ENCODE measurements around the gene SWT1. TPM values are rescaled to one million over a fixed set of nuclear protein-coding genes. Genes with fewer than 3 reads are reported as not detected.

SWT1 gene
- total RNA-seq, 2 donors from 2014 or later, result 7.3 to 14.3 TPM

- Histone ChIP-seq H3K9me3 (no peaks in the 10 kb centered on the region), H3K4me3 (no peak overlapping the region), H3K4me1 (replicated peaks) (no peaks in the 10 kb centered on the region), H3K36me3 (no peaks in the 10 kb centered on the region), H3K27ac (no peak overlapping the region), H3K27me3 (replicated peaks; ENCODE audit: insufficient read depth) (no peaks in the 10 kb centered on the region)
- no peak for DNase-seq (ENCODE audit: low spot score)
- intact Hi-C loops (cut with DNase I), result no loop called here
- no peak for TF ChIP-seq POLR2A (IDR thresholded peaks at IDR 0.05)
- no peak for TF ChIP-seq CTCF (IDR thresholded peaks at IDR 0.05)
- no peak for TF ChIP-seq POLR2AphosphoS5 (IDR thresholded peaks at IDR 0.05)
- WGBS, result 77% methylated on average over 3 of the region's 3 CpGs
Measured at GRCh38 chr1:185267301-185267700, 110.3 kb downstream of the SWT1 start.

- TF ChIP-seq POLR2AphosphoS5 (IDR thresholded peaks at IDR 0.05) (no peak), CTCF (IDR thresholded peaks at IDR 0.05) (no peak)
- Histone ChIP-seq H3K36me3 (no peaks in the 10 kb centered on the region), H3K4me1 (replicated peaks) (no peaks in the 10 kb centered on the region), H3K4me3 (no peak overlapping the region), H3K9me3 (no peaks in the 10 kb centered on the region), H3K27ac (no peak overlapping the region), H3K27me3 (replicated peaks; ENCODE audit: insufficient read depth) (no peaks in the 10 kb centered on the region)
- no peak for DNase-seq (ENCODE audit: low spot score)
- intact Hi-C loops (cut with DNase I), result no loop called here
Measured at GRCh38 chr1:185267701-185268100, 110.7 kb downstream of the SWT1 start.

GRCh38 chr1:185268352-185268751, 111.4 kb downstream of the SWT1 start:
- WGBS, result 69% methylated on average over 2 of the region's 2 CpGs
- Histone ChIP-seq H3K4me1 (replicated peaks) (no peaks in the 10 kb centered on the region), H3K27me3 (replicated peaks; ENCODE audit: insufficient read depth) (no peaks in the 10 kb centered on the region), H3K9me3 (no peaks in the 10 kb centered on the region), H3K27ac (no peak overlapping the region), H3K4me3 (no peak overlapping the region), H3K36me3 (no peaks in the 10 kb centered on the region)
- TF ChIP-seq POLR2AphosphoS5 (IDR thresholded peaks at IDR 0.05) (no peak), CTCF (IDR thresholded peaks at IDR 0.05) (no peak), POLR2A (IDR thresholded peaks at IDR 0.05) (no peak)
- no peak for DNase-seq (ENCODE audit: low spot score)
- intact Hi-C loops (cut with DNase I), result no loop called here

GRCh38 chr1:185271921-185272320, 115.0 kb downstream of the SWT1 start:
- WGBS, result 83% methylated on average over 4 of the region's 4 CpGs
- intact Hi-C loops (cut with DNase I), result no loop called here
- no peak overlapping the region for H3K4me3 ChIP-seq
- no peak overlapping the region for H3K27ac ChIP-seq
- no peaks in the 10 kb centered on the region for H3K36me3 ChIP-seq
- TF ChIP-seq CTCF (IDR thresholded peaks at IDR 0.05) (no peak), POLR2A (IDR thresholded peaks at IDR 0.05) (no peak), POLR2AphosphoS5 (IDR thresholded peaks at IDR 0.05) (no peak)
- no peak for DNase-seq (ENCODE audit: low spot score)
- no peaks in the 10 kb centered on the region for H3K4me1 ChIP-seq (replicated peaks)
- H3K27me3 ChIP-seq (replicated peaks; ENCODE audit: insufficient read depth), result no peaks in the 10 kb centered on the region
- no peaks in the 10 kb centered on the region for H3K9me3 ChIP-seq

GRCh38 chr1:185279571-185279970, 122.6 kb downstream of the SWT1 start:
- Histone ChIP-seq H3K27ac (no peak overlapping the region), H3K4me3 (no peak overlapping the region), H3K36me3 (no peaks in the 10 kb centered on the region), H3K9me3 (no peaks in the 10 kb centered on the region), H3K4me1 (replicated peaks) (no peaks in the 10 kb centered on the region), H3K27me3 (replicated peaks; ENCODE audit: insufficient read depth) (no peaks in the 10 kb centered on the region)
- TF ChIP-seq CTCF (IDR thresholded peaks at IDR 0.05), result no peak
- no peak for TF ChIP-seq POLR2A (IDR thresholded peaks at IDR 0.05)
- TF ChIP-seq POLR2AphosphoS5 (IDR thresholded peaks at IDR 0.05), result no peak
- intact Hi-C loops (cut with DNase I), result no loop called here
- DNase-seq (ENCODE audit: low spot score), result no peak

Measured in prostate gland (tissue), 2 donors.